NCI-H146 (cell line): Measurements from ENCODE around the gene ZNF770.

Experiments used
- DNase-seq: peaks from one replicate; lab custom pipeline; 2025; lab: John Stamatoyannopoulos, UW

Gene ZNF770, protein sequence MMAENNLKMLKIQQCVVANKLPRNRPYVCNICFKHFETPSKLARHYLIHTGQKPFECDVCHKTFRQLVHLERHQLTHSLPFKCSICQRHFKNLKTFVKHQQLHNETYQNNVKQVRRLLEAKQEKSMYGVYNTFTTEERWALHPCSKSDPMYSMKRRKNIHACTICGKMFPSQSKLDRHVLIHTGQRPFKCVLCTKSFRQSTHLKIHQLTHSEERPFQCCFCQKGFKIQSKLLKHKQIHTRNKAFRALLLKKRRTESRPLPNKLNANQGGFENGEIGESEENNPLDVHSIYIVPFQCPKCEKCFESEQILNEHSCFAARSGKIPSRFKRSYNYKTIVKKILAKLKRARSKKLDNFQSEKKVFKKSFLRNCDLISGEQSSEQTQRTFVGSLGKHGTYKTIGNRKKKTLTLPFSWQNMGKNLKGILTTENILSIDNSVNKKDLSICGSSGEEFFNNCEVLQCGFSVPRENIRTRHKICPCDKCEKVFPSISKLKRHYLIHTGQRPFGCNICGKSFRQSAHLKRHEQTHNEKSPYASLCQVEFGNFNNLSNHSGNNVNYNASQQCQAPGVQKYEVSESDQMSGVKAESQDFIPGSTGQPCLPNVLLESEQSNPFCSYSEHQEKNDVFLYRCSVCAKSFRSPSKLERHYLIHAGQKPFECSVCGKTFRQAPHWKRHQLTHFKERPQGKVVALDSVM

DNA sequence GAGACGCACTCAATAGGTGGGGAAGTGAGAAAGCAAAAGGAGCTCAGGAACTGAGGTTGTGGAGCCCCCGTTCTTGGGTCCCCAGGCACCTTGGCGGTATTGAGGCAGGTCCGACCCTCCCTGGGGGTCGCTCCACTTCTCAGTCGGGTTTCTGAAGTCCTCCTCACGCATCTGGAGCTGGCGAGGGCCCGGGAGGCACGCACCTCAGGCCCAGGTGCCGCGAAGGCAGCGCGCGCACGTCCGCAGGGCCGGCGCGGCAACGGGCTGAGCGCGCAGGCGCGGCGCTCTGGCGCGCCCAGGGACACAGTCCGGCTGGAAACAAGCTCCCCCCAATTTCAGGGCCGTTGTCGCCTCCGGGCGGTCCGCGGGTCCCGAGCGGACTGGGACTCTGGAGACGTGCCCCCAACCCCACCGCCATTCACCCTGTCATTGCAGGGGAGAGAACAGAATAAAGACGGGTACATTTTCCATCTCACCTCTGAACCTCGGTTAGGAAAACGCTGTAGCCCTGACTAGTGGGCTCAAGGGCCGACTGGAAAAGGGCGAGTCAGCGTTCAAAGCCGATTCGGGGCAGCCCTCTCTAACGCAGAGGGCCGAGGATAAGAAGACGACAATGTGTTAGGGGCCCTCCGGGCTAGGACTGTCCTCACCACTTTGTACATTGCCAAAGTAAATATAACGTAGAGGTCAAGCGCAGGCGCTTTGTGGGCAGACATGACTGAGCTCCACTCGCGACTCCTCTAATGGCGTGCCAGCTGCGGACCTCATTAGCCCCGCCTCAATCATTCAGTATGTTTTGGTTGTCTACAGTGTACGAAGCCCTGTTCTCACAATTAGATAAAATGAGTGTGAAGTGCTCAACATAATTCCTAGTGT is at the start of gene ZNF770:
Gene ZNF770, minus strand, starts transcription at position 261 of the 876 bp plus-strand sequence. CDS start 4,853 bp downstream, outside the sequence.
- peak; percentile 65 for DNase-seq

DNA sequence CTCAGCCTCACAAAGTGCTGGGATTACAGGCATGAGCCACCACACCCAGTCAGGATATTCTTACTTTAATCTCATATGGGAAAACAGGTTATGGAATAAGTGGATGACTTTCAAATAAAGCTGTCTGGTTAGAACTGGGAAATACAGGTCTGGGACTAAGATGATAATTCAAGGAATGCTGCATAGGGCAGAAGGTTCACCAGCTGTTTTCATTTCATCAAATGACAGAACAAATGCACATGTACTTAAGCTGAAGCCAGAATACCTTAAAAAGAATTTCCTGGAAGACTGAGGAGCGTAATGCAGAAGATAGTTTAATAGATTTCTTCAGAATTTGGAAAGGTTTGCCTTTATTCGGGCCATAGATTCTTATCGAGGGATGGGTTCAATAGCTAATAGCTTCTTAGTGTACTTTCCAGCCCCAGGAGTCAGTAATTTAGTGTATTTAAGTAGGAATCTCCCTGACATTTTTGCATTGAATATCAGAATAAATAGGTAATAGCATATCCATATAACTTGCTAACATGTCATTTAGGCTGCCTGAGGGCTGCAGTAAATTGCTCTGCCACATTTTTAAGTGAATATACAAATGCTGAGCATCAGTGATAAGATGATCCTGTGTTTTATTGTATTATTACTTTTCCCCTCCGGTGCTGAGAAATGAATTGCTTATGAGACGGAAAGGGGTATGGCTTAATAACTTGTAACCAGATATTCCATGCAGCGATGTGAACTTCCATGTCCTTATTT is 40.3 kb upstream of the ZNF770 start:
- DNase-seq: no peak

DNA sequence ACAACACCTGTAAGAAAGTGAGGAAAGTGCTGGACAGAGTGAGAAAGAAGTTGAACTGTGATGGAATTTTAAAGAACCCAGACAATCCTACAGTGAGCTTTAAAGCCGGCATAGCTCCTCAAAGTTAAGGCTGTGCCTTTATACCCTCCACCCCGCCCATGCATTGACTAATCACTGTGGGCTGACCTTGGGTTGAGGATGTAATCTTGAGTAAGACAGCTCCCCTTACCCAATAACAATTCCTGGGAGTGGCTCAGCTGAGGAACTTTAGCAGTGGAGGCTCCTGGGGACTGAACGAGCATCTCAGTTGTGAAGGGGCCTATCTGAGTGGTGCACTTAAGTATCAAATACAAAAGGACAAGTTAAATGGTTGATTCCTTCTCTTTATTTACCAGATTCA is 35.7 kb upstream of the ZNF770 start:
- no peak for DNase-seq

DNA sequence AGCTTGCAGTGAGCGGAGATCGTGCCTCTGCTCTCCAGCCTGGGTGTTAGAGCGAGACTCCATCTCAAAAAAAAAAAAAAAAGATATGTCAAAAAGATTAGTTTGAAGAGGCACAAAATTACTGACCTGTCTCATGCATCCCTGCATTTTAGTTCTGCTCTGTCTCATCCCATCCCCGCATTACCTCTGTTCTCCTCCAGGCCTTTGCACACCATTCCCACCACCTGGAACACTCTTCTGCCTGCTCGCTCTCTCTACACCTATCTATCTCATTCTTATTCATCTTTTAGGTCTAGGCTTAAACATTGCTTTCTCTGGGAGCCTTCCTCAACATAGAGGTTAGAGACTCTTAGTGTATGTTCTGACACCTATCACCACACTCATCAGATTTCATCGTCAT is 32.9 kb upstream of the ZNF770 start:
- DNase-seq: no peak

DNA sequence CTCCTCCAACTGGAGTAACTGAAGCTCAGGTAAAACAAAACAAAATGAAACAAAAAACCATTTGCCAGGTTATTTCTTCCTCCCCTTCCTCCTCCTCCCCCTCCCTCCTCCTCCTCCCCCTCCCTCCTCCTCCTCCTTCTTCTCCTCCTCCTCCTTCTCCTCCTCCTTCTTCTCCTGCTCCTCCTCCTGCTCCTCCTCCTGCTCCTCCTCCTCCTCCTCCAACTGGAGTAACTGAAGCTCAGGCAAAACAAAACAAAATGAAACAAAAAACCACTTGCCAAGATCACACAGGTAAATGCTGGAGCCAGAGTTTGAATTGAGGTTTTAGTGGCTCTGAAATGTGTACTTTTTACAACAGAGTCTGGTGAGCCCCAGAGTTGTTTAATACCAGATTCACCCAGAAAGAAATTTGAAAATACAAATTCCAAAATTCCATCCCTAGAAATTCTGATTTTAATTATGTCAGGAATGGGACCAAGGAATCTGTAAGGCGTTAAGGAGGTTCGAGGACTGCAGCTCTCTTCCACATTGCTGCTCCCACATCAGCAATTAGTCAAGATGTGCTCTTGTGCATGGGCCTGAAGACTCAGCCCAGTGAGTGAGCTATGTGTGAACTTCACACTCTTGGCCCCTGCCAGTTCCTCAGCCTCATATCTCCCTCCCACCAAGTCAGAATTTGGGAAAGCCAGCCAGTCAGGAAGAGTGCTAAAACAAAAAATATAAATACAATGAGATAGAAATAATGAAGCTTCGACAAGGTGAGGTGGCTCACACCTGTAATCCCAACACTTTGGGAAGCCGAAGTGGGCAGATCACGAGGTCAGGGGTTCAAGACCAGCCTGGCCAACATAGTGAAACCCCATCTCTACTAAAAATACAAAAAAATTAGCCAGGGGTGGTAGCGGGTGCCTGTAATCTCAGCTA is 31.6 kb upstream of the ZNF770 start:
- DNase-seq: no peak

DNA sequence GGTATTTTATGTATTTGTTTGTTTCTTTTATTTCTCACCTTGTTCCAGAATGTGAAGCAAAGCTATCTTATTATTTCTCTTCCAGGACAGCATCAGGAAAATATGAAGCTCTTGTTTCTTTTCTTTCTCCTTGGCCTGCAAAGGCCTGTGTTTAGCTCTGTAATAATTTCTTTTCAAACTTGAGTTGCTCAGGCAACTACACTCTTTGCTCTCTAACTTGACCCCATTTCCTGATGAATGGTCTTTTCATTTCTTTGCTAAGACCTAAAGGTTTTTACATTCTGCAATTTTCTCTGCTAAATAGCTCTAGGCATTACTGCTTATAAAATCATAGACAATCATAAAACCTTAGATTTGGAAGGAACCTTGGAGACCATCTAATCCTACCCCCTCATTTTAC is 26.2 kb upstream of the ZNF770 start:
- no peak for DNase-seq

DNA sequence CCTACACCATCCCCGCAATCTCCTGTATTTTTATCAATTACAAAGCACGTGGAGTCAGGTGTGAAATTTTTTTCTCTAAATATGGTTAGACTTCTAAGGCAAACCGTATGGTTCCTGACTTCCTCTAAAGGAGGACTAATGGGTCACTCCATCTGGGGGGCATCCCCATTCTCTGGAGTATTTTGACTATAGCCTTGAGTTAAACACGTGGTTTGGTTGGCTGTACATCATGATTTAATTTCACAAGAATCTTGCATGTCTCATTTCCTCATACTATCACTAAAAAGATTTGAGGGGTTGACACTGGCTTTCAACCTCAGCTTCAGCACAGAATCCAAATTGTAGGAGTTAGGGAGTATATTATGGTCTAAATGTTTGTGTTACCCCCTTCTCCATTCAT is 25.3 kb upstream of the ZNF770 start:
- no peak for DNase-seq

DNA sequence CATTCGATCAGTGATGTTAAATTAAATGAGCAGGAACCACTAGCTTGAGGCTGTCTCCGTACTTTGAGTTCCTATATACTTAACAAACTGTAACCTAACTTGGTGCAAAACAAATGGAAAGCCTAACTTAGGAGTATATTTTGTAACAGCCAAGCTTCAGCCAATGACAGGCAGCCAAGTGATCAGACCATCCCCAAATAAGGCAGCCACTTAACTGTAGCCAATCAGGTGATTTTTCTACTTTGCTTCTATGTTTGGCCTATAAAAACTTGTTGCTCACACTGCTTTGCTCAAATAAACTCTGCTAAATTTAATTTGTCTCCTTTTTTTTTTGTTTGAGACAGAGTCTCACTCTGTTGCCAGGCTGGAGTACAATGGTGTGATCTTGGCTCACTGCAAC is 19.3 kb upstream of the ZNF770 start:
- no peak for DNase-seq

DNA sequence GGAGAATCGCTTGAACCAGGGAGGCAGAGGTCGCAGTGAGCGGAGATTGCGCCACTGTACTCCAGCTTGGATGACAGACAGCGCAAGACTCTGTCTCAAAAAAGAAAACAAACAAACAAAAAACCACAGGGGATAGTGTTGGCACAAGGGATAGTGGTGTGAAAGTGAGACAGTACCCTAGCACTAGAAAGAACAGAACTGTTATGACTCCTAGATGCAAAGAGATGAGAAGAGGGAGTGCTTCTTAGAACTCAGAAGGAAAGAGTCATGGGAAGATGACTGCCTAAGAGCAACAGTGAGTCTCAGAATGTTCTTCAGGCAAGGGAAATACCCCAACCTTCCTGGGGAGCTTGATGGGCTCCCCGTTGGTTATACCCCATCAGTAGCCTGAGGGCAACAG is 17.8 kb upstream of the ZNF770 start:
- no peak for DNase-seq

DNA sequence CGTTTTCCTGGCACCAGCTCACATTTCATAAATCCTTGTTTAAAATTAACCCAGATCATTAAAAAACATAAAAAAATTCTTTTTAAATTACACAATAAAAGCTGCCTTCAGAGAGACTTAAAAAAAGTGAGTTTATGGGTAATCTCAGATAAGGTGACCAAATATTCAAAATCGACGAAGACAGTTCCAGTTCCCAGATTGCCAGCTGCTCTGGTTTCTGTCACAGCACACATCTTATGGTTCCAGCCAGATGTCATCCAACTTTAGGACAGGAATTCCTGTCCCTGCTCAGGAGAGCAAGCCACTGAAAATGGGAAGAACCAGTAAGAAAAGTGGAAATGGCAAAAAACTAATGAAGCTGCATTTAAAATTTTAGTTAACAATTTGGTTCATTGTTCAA is 15.8 kb upstream of the ZNF770 start:
- no peak for DNase-seq

DNA sequence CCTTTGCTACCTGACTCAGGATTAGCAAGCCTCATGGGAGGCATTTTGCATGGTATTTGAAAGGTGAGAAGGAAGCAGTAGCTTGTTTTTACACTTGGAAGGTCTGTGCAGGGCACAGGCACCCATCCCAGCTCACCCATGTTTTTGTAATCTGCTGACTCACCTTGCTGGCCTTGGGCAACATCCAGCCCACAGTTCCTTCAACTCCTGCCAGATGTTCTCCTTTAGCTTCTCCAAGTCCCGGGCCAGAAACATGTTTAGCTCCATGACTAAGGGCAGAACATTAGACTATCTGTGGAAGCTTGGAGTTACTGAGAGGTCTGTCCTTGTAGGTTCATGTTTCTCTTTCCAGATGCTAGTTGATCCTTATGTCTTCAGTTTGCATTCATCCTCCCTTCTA is 12.4 kb upstream of the ZNF770 start:
- no peak for DNase-seq

DNA sequence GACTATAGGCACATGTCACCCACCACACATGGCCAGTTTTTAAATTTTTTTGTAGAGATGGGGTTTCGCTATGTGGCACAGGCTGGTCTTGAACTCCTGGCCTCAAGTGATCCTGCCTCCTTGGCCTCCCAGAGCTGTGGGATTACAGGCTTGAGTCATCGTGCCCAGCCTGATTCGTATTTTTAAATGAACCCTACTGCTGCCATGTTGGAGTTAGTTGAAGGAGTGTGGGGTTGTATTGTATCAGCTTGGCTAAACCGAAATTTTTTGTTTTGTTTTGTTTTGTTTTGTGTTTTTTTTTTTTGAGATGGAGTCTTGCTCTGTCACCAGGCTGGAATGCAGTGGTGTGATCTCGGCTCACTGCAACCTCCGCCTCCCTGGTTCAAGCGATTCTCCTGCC is 11.8 kb upstream of the ZNF770 start:
- no peak for DNase-seq

DNA sequence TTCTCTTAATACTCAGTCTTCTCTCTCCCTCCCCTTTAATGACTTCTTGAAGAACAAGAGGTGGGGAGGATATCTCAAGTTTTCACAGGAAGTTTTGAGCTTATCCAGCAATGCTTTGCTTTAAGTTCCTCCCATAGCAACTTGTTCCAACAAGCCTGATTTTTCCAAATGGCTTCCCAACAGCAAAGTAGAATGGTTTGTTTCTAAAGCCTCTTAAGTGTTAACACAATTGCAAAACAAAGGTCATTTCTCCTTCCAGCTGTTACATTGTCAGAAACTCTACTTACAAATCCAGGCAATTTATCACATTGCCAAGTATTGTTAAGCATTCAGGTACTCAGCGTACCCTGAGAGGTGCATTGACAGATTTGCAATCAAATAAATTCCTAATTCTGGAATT is 6.8 kb upstream of the ZNF770 start:
- DNase-seq: no peak

DNA sequence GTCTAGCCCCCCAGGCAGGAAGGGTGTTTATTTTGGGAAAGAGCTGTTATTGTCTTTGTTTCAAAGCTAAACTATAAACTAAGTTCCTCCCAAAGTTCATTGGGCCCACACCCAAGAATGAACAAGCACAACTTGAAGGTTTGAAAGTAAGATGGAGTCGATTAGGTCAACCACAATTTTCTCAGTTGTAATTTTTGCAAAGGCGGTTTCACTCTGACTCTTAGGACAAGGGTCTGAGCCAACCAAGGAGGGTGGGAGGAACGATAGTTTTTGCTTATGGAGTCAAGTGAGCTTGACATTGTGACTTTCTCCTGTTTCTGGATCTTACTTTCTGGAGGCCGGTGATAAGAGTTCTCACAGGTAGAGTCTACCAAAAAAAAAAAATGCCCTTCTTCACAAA is 5.8 kb upstream of the ZNF770 start:
- no peak for DNase-seq

DNA sequence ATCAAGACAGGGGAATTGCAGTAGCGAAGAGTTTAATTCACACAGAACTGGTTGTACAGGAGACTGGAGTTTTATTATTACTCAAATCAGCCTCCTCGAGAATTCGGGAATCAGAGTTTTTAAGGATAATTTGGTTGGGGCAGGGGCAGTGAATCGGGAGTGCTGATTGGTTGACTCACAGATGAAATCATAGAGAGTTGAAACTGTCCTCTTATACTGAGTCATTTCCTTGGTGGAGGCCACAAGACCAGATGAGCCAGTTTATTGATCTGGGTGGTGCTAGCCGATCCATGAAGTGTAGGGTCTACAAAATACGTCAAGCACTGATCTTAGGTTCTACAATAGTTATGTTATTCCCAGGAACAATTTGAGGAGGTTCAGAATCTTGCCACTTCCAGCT is 5.3 kb upstream of the ZNF770 start:
- no peak for DNase-seq

DNA sequence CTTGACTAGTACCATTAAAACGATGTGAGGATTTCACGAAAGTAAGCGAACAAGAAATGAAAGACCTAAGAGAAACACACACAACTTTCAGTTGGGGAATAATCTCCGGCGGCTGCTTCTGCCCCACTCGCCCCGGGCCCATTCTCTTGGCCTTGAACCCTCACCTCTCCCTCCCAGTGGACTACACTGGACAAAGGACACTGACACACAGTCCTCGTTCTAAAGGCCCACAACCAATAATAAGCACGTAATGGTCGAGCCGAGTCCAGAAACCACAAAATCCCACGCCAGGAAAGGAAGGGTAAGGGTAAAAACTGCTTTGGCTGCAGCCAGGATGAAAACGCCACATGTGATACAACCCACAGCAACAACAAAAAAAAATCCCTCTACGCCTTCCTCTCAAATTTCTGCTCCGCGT is 469 bp downstream of the ZNF770 start:
- DNase-seq: no peak

DNA sequence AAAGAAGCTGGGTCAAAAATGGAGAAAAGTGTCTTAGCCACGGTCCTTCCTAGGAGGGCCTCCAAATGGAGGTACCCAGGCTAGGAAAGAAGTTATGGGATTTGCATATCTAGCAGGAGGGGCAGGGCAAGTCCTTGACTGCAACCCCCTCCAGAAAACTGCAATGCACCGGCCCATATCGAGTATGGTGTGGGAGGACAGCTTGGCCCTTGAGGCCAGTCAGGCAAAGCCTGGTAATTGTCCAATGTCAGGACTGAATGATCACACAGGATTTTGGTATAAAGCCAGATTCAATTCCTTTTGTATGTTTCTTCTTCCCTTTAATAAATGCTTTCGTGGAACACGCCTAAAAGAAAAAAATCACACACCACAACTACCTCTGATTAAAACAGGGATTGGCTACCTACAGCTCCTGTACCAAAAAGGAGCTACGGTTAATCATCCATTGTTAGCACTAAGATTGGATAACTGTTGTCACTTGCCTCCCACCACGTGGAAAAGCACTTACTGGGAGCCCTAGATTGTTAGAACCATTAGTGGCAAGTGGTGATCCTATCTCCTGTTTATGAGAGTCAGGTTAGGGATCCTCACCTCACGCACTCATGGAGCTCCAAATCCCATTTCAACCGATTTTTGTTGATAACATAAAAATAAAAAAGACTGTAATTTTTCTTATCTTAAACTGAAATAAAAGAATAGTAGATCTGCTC is 1.2 kb downstream of the ZNF770 start:
- DNase-seq: no peak

DNA sequence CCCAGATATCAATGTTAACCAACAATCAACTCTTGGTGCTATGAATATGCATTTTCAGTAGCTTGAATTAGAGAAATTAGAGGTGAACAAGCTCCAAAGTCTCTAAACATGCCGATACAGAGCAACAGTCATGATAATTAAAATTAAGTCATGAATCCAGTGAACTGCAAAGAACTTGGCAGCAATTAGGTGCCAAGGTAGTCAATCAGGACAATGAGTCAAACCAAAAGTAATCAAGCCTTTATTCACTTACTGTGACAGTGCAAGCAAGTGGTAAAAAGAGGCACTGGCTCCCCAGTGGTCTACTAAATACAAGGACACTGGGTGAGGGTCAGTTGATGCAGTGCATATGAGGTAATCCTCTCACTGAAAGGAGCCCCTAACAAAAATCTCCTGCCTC is 1.8 kb downstream of the ZNF770 start:
- DNase-seq: no peak

DNA sequence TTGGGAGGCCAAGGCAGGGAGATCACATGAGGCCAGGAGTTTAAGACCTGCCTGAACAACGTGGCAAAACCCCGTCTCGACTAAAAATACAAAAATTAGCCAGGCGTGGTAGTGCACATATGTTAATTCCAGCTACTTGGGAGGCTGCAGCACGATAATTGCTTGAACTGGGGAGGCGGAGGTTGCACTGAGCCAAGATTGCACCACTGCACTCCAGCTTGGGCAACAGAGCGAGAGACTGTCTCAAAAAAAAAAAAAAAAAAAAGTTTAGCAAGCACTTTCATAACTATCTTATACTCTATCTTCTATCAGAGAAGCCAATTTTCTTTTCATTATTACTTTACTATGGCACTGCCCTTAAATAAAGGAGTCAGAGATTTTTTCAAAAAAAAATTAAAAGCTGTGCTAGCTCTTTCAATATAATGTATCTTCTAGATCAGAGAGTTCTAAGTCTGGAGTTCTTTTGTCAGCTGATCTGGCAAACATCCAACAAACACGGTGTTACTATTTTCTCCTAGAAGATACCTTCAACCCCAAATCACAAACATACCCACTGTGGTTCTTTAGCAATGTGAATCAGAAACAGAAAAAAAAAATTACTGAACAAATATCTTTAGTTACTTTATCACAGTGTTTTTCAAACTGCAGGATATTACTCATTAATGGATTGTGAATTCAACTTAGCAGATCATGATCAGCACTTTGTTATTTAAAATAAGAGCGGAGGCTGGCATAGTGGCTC is 3.0 kb downstream of the ZNF770 start:
- no peak for DNase-seq
